HL-60 (cell line): ENCODE measurements around the gene C9orf72.

Experiments
- POLR2AphosphoS5 ChIP-seq: IDR thresholded peaks from 2 replicates; pipeline ENCODE4 v1.6.1; 2012; ENCODE audit warnings: low read depth
- SPI1 ChIP-seq: IDR thresholded peaks from 2 replicates; pipeline ENCODE4 v1.6.1; 2012; ENCODE audit warnings: low read depth, mild to moderate bottlenecking, borderline replicate concordance
- TF ChIP-seq, protein P1 (sequence below): IDR thresholded peaks from one replicate; pipeline ENCODE4 v1.5.1; 2011; ENCODE audit warnings: low read length, control low read depth, inconsistent platforms; ENCODE audit not compliant: insufficient read depth
- TF ChIP-seq, protein P2 (sequence below): IDR thresholded peaks from 2 replicates; pipeline ENCODE4 v1.6.1; 2012; ENCODE audit warnings: low read depth; ENCODE audit not compliant: insufficient replicate concordance

DNA sequence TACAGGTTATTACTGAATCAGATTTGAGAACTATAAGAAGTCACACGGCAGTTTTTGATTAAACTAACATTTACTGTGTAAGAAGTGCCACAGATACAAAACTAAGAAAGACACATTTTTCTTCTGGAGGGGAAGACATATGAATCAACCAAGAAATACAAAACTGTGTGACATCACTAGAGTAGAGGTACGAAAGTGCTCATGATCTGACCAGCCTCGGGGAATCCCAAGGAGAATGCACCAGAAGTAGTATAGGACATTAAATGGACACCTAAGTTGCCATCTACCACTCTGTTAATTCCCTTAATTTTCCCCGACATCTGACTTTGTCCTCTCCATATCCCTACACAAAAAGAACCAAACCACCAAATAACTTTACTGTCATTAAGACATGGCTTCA, 54.5 kb downstream of the C9orf72 start:
- TF ChIP-seq, protein P1, sequence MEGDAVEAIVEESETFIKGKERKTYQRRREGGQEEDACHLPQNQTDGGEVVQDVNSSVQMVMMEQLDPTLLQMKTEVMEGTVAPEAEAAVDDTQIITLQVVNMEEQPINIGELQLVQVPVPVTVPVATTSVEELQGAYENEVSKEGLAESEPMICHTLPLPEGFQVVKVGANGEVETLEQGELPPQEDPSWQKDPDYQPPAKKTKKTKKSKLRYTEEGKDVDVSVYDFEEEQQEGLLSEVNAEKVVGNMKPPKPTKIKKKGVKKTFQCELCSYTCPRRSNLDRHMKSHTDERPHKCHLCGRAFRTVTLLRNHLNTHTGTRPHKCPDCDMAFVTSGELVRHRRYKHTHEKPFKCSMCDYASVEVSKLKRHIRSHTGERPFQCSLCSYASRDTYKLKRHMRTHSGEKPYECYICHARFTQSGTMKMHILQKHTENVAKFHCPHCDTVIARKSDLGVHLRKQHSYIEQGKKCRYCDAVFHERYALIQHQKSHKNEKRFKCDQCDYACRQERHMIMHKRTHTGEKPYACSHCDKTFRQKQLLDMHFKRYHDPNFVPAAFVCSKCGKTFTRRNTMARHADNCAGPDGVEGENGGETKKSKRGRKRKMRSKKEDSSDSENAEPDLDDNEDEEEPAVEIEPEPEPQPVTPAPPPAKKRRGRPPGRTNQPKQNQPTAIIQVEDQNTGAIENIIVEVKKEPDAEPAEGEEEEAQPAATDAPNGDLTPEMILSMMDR = no peak
- TF ChIP-seq POLR2AphosphoS5 = no peak
- TF ChIP-seq, protein P2, sequence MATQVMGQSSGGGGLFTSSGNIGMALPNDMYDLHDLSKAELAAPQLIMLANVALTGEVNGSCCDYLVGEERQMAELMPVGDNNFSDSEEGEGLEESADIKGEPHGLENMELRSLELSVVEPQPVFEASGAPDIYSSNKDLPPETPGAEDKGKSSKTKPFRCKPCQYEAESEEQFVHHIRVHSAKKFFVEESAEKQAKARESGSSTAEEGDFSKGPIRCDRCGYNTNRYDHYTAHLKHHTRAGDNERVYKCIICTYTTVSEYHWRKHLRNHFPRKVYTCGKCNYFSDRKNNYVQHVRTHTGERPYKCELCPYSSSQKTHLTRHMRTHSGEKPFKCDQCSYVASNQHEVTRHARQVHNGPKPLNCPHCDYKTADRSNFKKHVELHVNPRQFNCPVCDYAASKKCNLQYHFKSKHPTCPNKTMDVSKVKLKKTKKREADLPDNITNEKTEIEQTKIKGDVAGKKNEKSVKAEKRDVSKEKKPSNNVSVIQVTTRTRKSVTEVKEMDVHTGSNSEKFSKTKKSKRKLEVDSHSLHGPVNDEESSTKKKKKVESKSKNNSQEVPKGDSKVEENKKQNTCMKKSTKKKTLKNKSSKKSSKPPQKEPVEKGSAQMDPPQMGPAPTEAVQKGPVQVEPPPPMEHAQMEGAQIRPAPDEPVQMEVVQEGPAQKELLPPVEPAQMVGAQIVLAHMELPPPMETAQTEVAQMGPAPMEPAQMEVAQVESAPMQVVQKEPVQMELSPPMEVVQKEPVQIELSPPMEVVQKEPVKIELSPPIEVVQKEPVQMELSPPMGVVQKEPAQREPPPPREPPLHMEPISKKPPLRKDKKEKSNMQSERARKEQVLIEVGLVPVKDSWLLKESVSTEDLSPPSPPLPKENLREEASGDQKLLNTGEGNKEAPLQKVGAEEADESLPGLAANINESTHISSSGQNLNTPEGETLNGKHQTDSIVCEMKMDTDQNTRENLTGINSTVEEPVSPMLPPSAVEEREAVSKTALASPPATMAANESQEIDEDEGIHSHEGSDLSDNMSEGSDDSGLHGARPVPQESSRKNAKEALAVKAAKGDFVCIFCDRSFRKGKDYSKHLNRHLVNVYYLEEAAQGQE = no peak
- TF ChIP-seq SPI1 = no peak
